Measurements from ENCODE around the gene MAN2B1. TPM values are rescaled to one million over a fixed set of nuclear protein-coding genes. Genes with fewer than 3 reads are reported as not detected.

The MAN2B1 gene
- total RNA-seq, 1 experiment from 2014 or later: 93.5 TPM

DNA sequence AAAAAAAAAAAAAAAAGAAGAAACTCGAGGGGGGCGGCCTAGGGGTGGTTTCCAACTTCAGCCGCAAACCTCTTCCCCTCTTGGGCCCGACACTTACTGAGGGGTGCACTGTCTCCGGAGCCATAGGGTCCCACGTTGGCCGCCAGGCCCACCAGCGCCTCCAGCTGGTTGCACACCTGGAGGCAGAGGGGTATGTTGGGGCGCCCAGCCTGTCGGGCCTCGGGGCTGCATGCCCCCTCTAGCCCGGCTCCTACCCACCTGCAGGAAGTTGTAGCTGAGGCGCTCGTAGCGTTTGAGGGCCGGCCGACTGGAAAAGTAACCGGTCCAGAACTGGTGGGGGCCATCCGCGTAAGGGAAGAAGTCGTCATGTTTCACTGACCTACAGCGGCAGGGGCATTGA, 8.6 kb downstream of the MAN2B1 start:
- H3K79me1 ChIP-seq (ENCODE audit: insufficient read depth, low read depth, low read length, poor library complexity, severe bottlenecking): no peaks in the 10 kb centered on the region
- no peak overlapping the region for H3K4ac ChIP-seq (ENCODE audit: low read depth, low read length)
- H3K4me2 ChIP-seq (ENCODE audit: insufficient read depth, insufficient read length, low read length): no peak overlapping the region
- H3K23ac ChIP-seq (ENCODE audit: insufficient read length, low read depth, low read length): no peak overlapping the region
- H3K27ac ChIP-seq (ENCODE audit: insufficient read length, low read depth, low read length): no peak overlapping the region
- H3K4me1 ChIP-seq (ENCODE audit: insufficient read depth, low read length): no peaks in the 10 kb centered on the region
- no peak overlapping the region for H2BK15ac ChIP-seq (ENCODE audit: low read depth, low read length)
- no peak overlapping the region for H3K56ac ChIP-seq (ENCODE audit: insufficient read length, low read depth, low read length)
- no peaks in the 10 kb centered on the region for H3K9me3 Mint-ChIP-seq
- H2BK12ac ChIP-seq (ENCODE audit: insufficient read length, low read depth, low read length): no peak overlapping the region
- H3K27me3 ChIP-seq (ENCODE audit: insufficient read depth, low read length): no peaks in the 10 kb centered on the region
- no peaks in the 10 kb centered on the region; the same call in 1 of the 2 replicates for H3K27me3 Mint-ChIP-seq (ENCODE audit: low read depth)
- peaks cover 25 to 57% (median 49%) of the 10 kb centered on the region in 3 experiments for H3K36me3 Mint-ChIP-seq (ENCODE audit: insufficient read depth in 1 of 3, low read depth in 3 of 3)
- no peak overlapping the region for H4K8ac ChIP-seq (replicated peaks; ENCODE audit: insufficient read length, low read depth, low read length)
- H3K27ac Mint-ChIP-seq: no peak overlapping the region; a peak in 1 of 7 replicates
- H3K4me1 Mint-ChIP-seq: peaks cover 0 to 6% of the 10 kb centered on the region in 2 experiments; a peak in 2 of 4 replicates
- H3T11ph ChIP-seq (ENCODE audit: low read length): no peak overlapping the region
- no peaks in the 10 kb centered on the region for H3K9me3 ChIP-seq (ENCODE audit: control insufficient read depth, low read depth, low read length)
- no peak overlapping the region for H3K9ac ChIP-seq (ENCODE audit: extremely low read depth, insufficient read length, low read length)
- H3K4me3 Mint-ChIP-seq: no peak overlapping the region
- H4K20me1 ChIP-seq (ENCODE audit: control insufficient read depth, insufficient read depth, insufficient read length): no peaks in the 10 kb centered on the region
- H2AFZ ChIP-seq (ENCODE audit: low read length): no peak overlapping the region
- H3K14ac ChIP-seq (ENCODE audit: insufficient read depth, low read length): no peak overlapping the region
- no peak overlapping the region for H4K91ac ChIP-seq (ENCODE audit: insufficient read length, low read depth, low read length)
- DNase-seq: no peak
- no peak overlapping the region for H2AK5ac ChIP-seq (ENCODE audit: insufficient read length, low read length)
- H4K5ac ChIP-seq (ENCODE audit: insufficient read length, low read depth, low read length): no peak overlapping the region
- no peak overlapping the region for H2BK5ac ChIP-seq (ENCODE audit: insufficient read length, low read length)
- no peaks in the 10 kb centered on the region for H3K23me2 ChIP-seq (ENCODE audit: insufficient read length, low read depth, low read length, poor library complexity, severe bottlenecking)
- WGBS (ENCODE audit: extremely low coverage, insufficient read length, low lambda C conversion rate): no CpG with 5 or more reads among the region's 22 CpGs
- H2BK20ac ChIP-seq (ENCODE audit: low read depth, low read length, poor library complexity, severe bottlenecking): no peak overlapping the region
- H3K79me2 ChIP-seq (ENCODE audit: insufficient read depth, low read length): no peaks in the 10 kb centered on the region; the same call in 1 of the 2 replicates
- no peak overlapping the region for H3K18ac ChIP-seq (ENCODE audit: insufficient read length, low read depth, low read length)
- TF ChIP-seq, protein P1, sequence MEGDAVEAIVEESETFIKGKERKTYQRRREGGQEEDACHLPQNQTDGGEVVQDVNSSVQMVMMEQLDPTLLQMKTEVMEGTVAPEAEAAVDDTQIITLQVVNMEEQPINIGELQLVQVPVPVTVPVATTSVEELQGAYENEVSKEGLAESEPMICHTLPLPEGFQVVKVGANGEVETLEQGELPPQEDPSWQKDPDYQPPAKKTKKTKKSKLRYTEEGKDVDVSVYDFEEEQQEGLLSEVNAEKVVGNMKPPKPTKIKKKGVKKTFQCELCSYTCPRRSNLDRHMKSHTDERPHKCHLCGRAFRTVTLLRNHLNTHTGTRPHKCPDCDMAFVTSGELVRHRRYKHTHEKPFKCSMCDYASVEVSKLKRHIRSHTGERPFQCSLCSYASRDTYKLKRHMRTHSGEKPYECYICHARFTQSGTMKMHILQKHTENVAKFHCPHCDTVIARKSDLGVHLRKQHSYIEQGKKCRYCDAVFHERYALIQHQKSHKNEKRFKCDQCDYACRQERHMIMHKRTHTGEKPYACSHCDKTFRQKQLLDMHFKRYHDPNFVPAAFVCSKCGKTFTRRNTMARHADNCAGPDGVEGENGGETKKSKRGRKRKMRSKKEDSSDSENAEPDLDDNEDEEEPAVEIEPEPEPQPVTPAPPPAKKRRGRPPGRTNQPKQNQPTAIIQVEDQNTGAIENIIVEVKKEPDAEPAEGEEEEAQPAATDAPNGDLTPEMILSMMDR (conservative IDR thresholded peaks at IDR 0.05): peak; percentile 35; the same call in 2 of the 3 replicates
- H2BK120ac ChIP-seq (ENCODE audit: low read depth, low read length, poor library complexity, severe bottlenecking): no peak overlapping the region

All from H9 (cell line).